ENCODE measurements around the gene RNF4. TPM values are rescaled to one million over a fixed set of nuclear protein-coding genes. Genes with fewer than 3 reads are reported as not detected.

RNF4 gene
- total and polyA plus RNA-seq, 10 of the 15 experiments (the other 5 are each of a cell fraction or from before 2014, with no cell fraction given), result 34.9 to 145 (median 76.1) TPM

- TF ChIP-seq ZNF687 (IDR thresholded peaks at IDR 0.05), result no peak
- TF ChIP-seq EED (IDR thresholded peaks at IDR 0.05; ENCODE audit: low read depth), result 0 out of 2 replicates have a peak, but pooled peaks have one; percentile 15
- 0 out of 3 replicates have a peak, but pooled peaks of 1 of the 2 experiments have one; percentile 45 for TF ChIP-seq EGR1 (IDR thresholded peaks at IDR 0.05; ENCODE audit: borderline replicate concordance in 1 of 2, low read depth in 2 of 2, low read length in 2 of 2)
- TF ChIP-seq IRF4 (IDR thresholded peaks at IDR 0.05; ENCODE audit: low read depth, low read length), result peak; percentile 86
- TF ChIP-seq FOXK2 (IDR thresholded peaks at IDR 0.05), result no peak
- peak; percentile 44 for TF ChIP-seq SKIL (IDR thresholded peaks at IDR 0.05; ENCODE audit: low read depth, poor library complexity, severe bottlenecking)
- TF ChIP-seq ETV6 (conservative IDR thresholded peaks at IDR 0.05 in 1 of 2, IDR thresholded peaks at IDR 0.05 in 1 of 2; ENCODE audit: borderline replicate concordance in 1 of 2, low read depth in 1 of 2), result peak in 1 of 2 experiments; percentile 95; a peak in 2 of 4 replicates
- TF ChIP-seq TCF7 (IDR thresholded peaks at IDR 0.05; ENCODE audit: borderline replicate concordance), result no peak
- TF ChIP-seq DPF2 (IDR thresholded peaks at IDR 0.05), result peak; percentile 30; the same call in 1 of the 2 replicates
- TF ChIP-seq TBL1XR1 (IDR thresholded peaks at IDR 0.05; ENCODE audit: low read depth, low read length), result peak; percentile 14; the same call in 1 of the 2 replicates
These were observed 13.8 kb downstream of the RNF4 start (continued) for GRCh38 chr4:2482693-2483092.

All from GM12878 (cell line).